HEK293 (cell line): ENCODE measurements around the gene POLR3E.

Experiments used
- CTCF ChIA-PET: fragments of 350-600 bp; formaldehyde crosslinking; extraction: SDS; loops from one replicate; lab custom pipeline; 2021; ENCODE audit warnings: antibody characterized with exemption; lab: Yijun Ruan, JAX
- POLR2A ChIA-PET: fragments of 300-600 bp; formaldehyde crosslinking; extraction: SDS; loops from one replicate; lab custom pipeline; 2020; ENCODE audit warnings: antibody characterized with exemption, inconsistent platforms; lab: Yijun Ruan, JAX
- H3K27ac ChIP-seq: fragments of 200-500 bp; sonication (Bioruptor generic); 2 replicates; pipeline ENCODE4 v1.5.1; 2014; ENCODE audit warnings: low read depth, low read length, control low read depth, inconsistent platforms; ENCODE audit errors: extremely low read depth
- H3K36me3 ChIP-seq, 2 experiments: fragments of 200-500 bp in 1 of 2; sonication (Bioruptor generic) in 1 of 2; 1 replicate in 1 of 2; 2 replicates in 1 of 2; pipeline ENCODE4 v1.5.1; 2014 to 2017; ENCODE audit warnings: inconsistent platforms in 2 of 2, low read length in 2 of 2; ENCODE audit not compliant: control insufficient read depth in 2 of 2, insufficient read depth in 1 of 2
- H3K4me1 ChIP-seq: fragments of 200-500 bp; sonication (Bioruptor generic); 2 replicates; pipeline ENCODE4 v1.5.1; 2014; ENCODE audit warnings: mild to moderate bottlenecking, low read length, inconsistent platforms; ENCODE audit not compliant: control insufficient read depth, insufficient read depth
- H3K4me3 ChIP-seq: 2 replicates; pipeline ENCODE4 v1.5.1; 2011; ENCODE audit warnings: low read depth, mild to moderate bottlenecking, control low read depth, low read length, moderate library complexity
- H3K9me3 ChIP-seq: fragments of 200-500 bp; sonication (Bioruptor generic); 2 replicates; pipeline ENCODE4 v1.5.1; 2014; ENCODE audit warnings: low read depth, low read length, inconsistent platforms; ENCODE audit not compliant: control insufficient read depth, insufficient read depth
- AEBP2 ChIP-seq: fragments of 450-650 bp; formaldehyde crosslinking; IDR thresholded peaks from 2 replicates; pipeline ENCODE4 v1.5.1; 2016; ENCODE audit warnings: missing biosample characterization, missing genetic modification characterization, borderline replicate concordance
- FEZF1 ChIP-seq: fragments of 450-650 bp; formaldehyde crosslinking; IDR thresholded peaks from 2 replicates; pipeline ENCODE4 v1.5.1; 2016; ENCODE audit warnings: missing biosample characterization, missing genetic modification characterization
- GFI1B ChIP-seq: fragments of 450-650 bp; formaldehyde crosslinking; IDR thresholded peaks from 2 replicates; pipeline ENCODE4 v1.5.1; 2016; ENCODE audit warnings: missing biosample characterization, missing genetic modification characterization
- PRDM10 ChIP-seq: fragments of 450-650 bp; formaldehyde crosslinking; IDR thresholded peaks from 2 replicates; pipeline ENCODE4 v1.5.1; 2016; ENCODE audit warnings: missing biosample characterization, missing genetic modification characterization
- PRDM2 ChIP-seq: fragments of 450-650 bp; formaldehyde crosslinking; IDR thresholded peaks from 2 replicates; pipeline ENCODE4 v1.5.1; 2016; ENCODE audit warnings: missing biosample characterization, missing genetic modification characterization, borderline replicate concordance
- SCRT1 ChIP-seq: fragments of 450-650 bp; formaldehyde crosslinking; IDR thresholded peaks from 2 replicates; pipeline ENCODE4 v1.5.1; 2016; ENCODE audit warnings: missing biosample characterization, missing genetic modification characterization, borderline replicate concordance
- ZBTB20 ChIP-seq: fragments of 450-650 bp; formaldehyde crosslinking; IDR thresholded peaks from 2 replicates; pipeline ENCODE4 v1.5.1; 2016; ENCODE audit warnings: missing biosample characterization, missing genetic modification characterization
- ZFHX2 ChIP-seq: fragments of 450-650 bp; formaldehyde crosslinking; conservative IDR thresholded peaks from 2 replicates; pipeline ENCODE4 v1.5.1; 2016; ENCODE audit warnings: missing biosample characterization, missing genetic modification characterization
- ZNF157 ChIP-seq: fragments of 450-650 bp; formaldehyde crosslinking; IDR thresholded peaks from 2 replicates; pipeline ENCODE4 v1.5.1; 2016; ENCODE audit warnings: missing biosample characterization, missing genetic modification characterization
- ZNF19 ChIP-seq: fragments of 450-650 bp; formaldehyde crosslinking; IDR thresholded peaks from 2 replicates; pipeline ENCODE4; 2016; ENCODE audit warnings: missing biosample characterization, missing genetic modification characterization, low read depth
- ZNF266 ChIP-seq: fragments of 450-650 bp; formaldehyde crosslinking; IDR thresholded peaks from 2 replicates; pipeline ENCODE4 v1.5.1; 2016; ENCODE audit warnings: missing biosample characterization, missing genetic modification characterization, low read depth
- ZNF292 ChIP-seq: fragments of 450-650 bp; formaldehyde crosslinking; IDR thresholded peaks from 2 replicates; pipeline ENCODE4 v1.5.1; 2016; ENCODE audit warnings: low read depth, missing biosample characterization, missing genetic modification characterization, borderline replicate concordance
- ZNF654 ChIP-seq: fragments of 450-650 bp; formaldehyde crosslinking; IDR thresholded peaks from 2 replicates; pipeline ENCODE4 v1.5.1; 2016; ENCODE audit warnings: low read depth, missing biosample characterization, missing genetic modification characterization
- ZNF658 ChIP-seq: fragments of 450-650 bp; formaldehyde crosslinking; IDR thresholded peaks from 2 replicates; pipeline ENCODE4; 2016; ENCODE audit warnings: missing biosample characterization, missing genetic modification characterization
- TF ChIP-seq, protein P1 (sequence below): fragments of 450-650 bp; formaldehyde crosslinking; IDR thresholded peaks from 2 replicates; pipeline ENCODE4 v1.5.1; 2017; ENCODE audit warnings: missing biosample characterization, missing genetic modification characterization

POLR3E gene

DNA sequence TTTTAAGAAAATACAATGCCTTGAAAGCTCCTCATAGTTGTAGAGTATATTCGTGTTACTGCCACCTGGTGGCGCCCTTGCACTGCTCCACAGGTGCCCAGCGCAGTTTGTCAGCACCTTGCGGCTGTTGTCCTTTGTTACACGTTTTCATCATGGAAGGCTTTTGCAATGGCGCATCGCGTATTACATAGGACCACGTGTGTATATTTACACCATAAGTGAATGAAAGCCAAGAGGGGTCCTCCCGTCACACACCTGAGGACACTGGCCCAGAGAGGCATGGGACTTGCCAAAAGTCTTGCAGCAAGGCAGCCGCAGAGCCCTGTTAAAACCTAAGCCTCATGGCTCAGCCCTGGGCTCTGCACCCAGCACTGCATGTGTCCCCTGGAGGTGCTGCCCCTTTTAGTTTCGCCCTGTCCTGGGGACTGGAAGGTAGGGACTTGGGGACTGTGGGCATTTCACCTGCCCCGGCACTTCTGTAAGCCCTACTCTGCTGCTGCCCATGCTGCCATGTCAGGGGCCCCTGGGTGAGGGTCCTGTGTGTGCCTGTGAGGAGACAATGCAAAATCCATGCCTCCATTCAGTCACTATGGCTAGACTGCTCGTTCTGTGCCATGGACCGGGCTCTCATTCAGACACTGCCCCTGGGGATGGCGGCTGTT, 24.3 kb downstream of the POLR3E start (continued):
- TF ChIP-seq SCRT1 (peak; percentile 98), ZFHX2 (tag by site-specific recombination) (no peak), ZNF654 (tag by site-specific recombination) (peak; percentile 96)
- TF ChIP-seq, protein P1, sequence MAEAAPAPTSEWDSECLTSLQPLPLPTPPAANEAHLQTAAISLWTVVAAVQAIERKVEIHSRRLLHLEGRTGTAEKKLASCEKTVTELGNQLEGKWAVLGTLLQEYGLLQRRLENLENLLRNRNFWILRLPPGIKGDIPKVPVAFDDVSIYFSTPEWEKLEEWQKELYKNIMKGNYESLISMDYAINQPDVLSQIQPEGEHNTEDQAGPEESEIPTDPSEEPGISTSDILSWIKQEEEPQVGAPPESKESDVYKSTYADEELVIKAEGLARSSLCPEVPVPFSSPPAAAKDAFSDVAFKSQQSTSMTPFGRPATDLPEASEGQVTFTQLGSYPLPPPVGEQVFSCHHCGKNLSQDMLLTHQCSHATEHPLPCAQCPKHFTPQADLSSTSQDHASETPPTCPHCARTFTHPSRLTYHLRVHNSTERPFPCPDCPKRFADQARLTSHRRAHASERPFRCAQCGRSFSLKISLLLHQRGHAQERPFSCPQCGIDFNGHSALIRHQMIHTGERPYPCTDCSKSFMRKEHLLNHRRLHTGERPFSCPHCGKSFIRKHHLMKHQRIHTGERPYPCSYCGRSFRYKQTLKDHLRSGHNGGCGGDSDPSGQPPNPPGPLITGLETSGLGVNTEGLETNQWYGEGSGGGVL (tag by site-specific recombination), result no peak

DNA sequence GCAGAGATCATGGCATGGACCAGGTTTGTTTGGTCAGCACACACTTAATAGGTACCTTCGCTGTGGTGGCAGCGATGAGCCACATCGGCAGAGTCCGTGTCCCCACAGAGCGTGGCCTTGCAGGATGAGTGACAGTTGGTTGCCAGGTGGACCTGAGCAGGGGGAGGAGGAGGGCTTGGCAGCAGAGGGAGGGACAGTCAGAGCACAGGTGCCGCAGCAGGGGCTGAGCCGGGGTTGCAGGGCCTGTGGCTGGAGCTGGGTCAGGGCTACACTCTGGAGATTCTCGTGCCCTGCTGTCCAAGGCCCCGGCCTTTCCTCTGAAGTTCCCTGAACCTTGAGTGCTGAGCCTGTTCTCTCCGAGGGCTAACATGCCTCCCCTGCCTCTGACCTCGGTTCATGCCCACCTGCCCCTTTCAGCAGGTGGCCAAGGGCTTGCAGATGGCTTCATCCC, 24.8 kb downstream of the POLR3E start:
- TF ChIP-seq AEBP2 (tag by site-specific recombination) (no peak), GFI1B (no peak), ZBTB20 (tag by site-specific recombination) (0 out of 2 replicates have a peak, but pooled peaks have one; percentile 9)
- Histone ChIP-seq H3K9me3 (no peaks in the 10 kb centered on the region), H3K27ac (no peak overlapping the region), H3K36me3 (peaks cover 11 to 89% of the 10 kb centered on the region in 2 experiments; a peak in 2 of 3 replicates), H3K4me1 (no peaks in the 10 kb centered on the region), H3K4me3 (no peak overlapping the region)
- ChIA-PET CTCF (interaction anchor here (0.6 to 1.6 kb wide), 5 partner anchors 22 to 79 kb away, joined by 3 to 6 read pairs (median 5); no protein-coding TSS in a partner anchor), POLR2A (no interaction called here)

DNA sequence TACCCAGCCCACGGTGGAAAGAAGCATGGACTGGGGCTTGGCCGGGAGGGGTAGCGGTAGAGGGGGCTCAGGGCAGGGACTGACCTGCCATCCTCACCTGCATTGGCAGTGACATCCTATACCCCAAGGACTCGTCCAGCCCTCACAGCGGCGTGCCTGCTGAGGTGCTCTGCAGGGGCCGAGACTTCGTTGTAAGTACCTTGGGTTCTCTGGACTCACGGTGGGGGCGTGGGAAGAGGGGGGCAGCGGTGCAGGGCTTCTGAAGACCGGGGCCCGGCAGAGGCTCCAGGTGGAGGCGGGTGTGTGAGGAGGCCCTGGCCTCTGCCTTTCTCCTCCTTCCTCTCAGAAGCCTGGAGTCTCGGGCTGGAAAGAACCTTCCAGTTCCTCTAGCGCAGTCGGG, 25.5 kb downstream of the POLR3E start:
- POLR2A ChIA-PET, result no interaction called here
- no peaks in the 10 kb centered on the region for H3K9me3 ChIP-seq
- CTCF ChIA-PET, result no interaction called here
- no peaks in the 10 kb centered on the region for H3K4me1 ChIP-seq
- H3K27ac ChIP-seq, result no peak overlapping the region
- TF ChIP-seq FEZF1 (no peak), PRDM10 (tag by site-specific recombination) (no peak), ZNF19 (tag by site-specific recombination) (no peak), ZNF157 (tag by site-specific recombination) (no peak), ZNF266 (tag by site-specific recombination) (no peak), ZNF292 (tag by site-specific recombination) (no peak), PRDM2 (tag by site-specific recombination) (no peak), ZBTB20 (tag by site-specific recombination) (no peak), ZNF658 (tag by site-specific recombination) (no peak)
- TF ChIP-seq, protein P1 (tag by site-specific recombination), result no peak
- peaks cover 11 to 89% of the 10 kb centered on the region in 2 experiments; a peak in 2 of 3 replicates for H3K36me3 ChIP-seq
- no peak overlapping the region for H3K4me3 ChIP-seq
